H1 (cell line): ENCODE results near the gene ASB8.

Experiments used
- EZH2 ChIP-seq: fragments of 200-600 bp; sonication (generic); IDR thresholded peaks from 2 replicates; pipeline ENCODE4 v1.7.1; 2012; ENCODE audit warnings: low read depth, mild to moderate bottlenecking, moderate library complexity, low read length, inconsistent platforms; ENCODE audit not compliant: severe bottlenecking
- POLR2A ChIP-seq, 2 experiments: IDR thresholded peaks; 1 replicate in 1 of 2; 2 replicates in 1 of 2; pipeline ENCODE4 v1.6.1; 2011; ENCODE audit warnings: low read depth in 2 of 2, low read length in 2 of 2, mild to moderate bottlenecking in 2 of 2; ENCODE audit errors: control extremely low read depth in 1 of 2
- POLR2AphosphoS5 ChIP-seq: IDR thresholded peaks from 2 replicates; pipeline ENCODE4 v1.6.1; 2011; ENCODE audit warnings: low read depth, low read length
- SP1 ChIP-seq: IDR thresholded peaks from 2 replicates; pipeline ENCODE4 v1.6.1; 2011; ENCODE audit warnings: low read depth, low read length
- ZNF274 ChIP-seq: IDR thresholded peaks from 2 replicates; pipeline ENCODE4 v1.7.0; 2012; ENCODE audit warnings: low read length, borderline replicate concordance; ENCODE audit errors: extremely low read depth
- TF ChIP-seq, protein P1 (sequence below), 3 experiments: IDR thresholded peaks; 1 replicate in 2 of 3; 2 replicates in 1 of 3; pipeline versions ENCODE4 v1.5.1 to v1.6.1; 2011; ENCODE audit warnings: low read length in 3 of 3, mild to moderate bottlenecking in 3 of 3, inconsistent platforms in 2 of 3, low read depth in 1 of 3, moderate library complexity in 1 of 3; ENCODE audit not compliant: insufficient read depth in 1 of 3; ENCODE audit errors: control extremely low read depth in 1 of 3

- TF ChIP-seq, protein P1, sequence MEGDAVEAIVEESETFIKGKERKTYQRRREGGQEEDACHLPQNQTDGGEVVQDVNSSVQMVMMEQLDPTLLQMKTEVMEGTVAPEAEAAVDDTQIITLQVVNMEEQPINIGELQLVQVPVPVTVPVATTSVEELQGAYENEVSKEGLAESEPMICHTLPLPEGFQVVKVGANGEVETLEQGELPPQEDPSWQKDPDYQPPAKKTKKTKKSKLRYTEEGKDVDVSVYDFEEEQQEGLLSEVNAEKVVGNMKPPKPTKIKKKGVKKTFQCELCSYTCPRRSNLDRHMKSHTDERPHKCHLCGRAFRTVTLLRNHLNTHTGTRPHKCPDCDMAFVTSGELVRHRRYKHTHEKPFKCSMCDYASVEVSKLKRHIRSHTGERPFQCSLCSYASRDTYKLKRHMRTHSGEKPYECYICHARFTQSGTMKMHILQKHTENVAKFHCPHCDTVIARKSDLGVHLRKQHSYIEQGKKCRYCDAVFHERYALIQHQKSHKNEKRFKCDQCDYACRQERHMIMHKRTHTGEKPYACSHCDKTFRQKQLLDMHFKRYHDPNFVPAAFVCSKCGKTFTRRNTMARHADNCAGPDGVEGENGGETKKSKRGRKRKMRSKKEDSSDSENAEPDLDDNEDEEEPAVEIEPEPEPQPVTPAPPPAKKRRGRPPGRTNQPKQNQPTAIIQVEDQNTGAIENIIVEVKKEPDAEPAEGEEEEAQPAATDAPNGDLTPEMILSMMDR (IDR thresholded peaks at IDR 0.05; ENCODE audit: control extremely low read depth in 1 of 3, insufficient read depth in 1 of 3, low read depth in 1 of 3, low read length in 3 of 3), result peak; percentile 11 to 48 (median 39); a peak in 2 of 4 replicates
- no peak for TF ChIP-seq EZH2
- no peak for TF ChIP-seq ZNF274
- TF ChIP-seq POLR2AphosphoS5, result peak; percentile 73
- TF ChIP-seq POLR2A (IDR thresholded peaks at IDR 0.05; ENCODE audit: control extremely low read depth in 1 of 2, low read depth in 2 of 2, low read length in 2 of 2), result peak; percentile 71 to 93
- peak; percentile 55; the same call in 1 of the 2 replicates for TF ChIP-seq SP1
Observed at GRCh38 chr12:48197971-48198671, 40.8 kb upstream of the ASB8 start.
